Osteoblast (primary cell): ENCODE data around the gene AUTS2. TPM values are rescaled to one million over a fixed set of nuclear protein-coding genes. Genes with fewer than 3 reads are reported as not detected.

Source experiments
- DNase-seq: peaks from one replicate; pipeline ENCODE4 v3.0.0; 2011; ENCODE audit warnings: low spot score, mixed read lengths; ENCODE audit not compliant: insufficient read length; ENCODE audit errors: missing footprints
- H2AFZ ChIP-seq: 2 replicates; pipeline ENCODE4 v1.6.0; 2011; ENCODE audit warnings: mild to moderate bottlenecking, low read length
- H3K27ac ChIP-seq: 2 replicates; pipeline ENCODE4 v1.5.1; 2011; ENCODE audit warnings: mild to moderate bottlenecking, low read depth, low read length, moderate library complexity
- H3K27me3 ChIP-seq: 2 replicates; pipeline ENCODE4 v1.6.0; 2012; ENCODE audit warnings: mild to moderate bottlenecking, control low read depth, inconsistent platforms, low read length, moderate library complexity; ENCODE audit not compliant: insufficient read depth
- H3K36me3 ChIP-seq: 2 replicates; pipeline ENCODE4 v1.5.1; 2011; ENCODE audit warnings: mild to moderate bottlenecking, low read length, control low read depth, moderate library complexity; ENCODE audit not compliant: insufficient read depth
- H3K4me1 ChIP-seq: 2 replicates; pipeline ENCODE4 v1.5.1; 2011; ENCODE audit warnings: mild to moderate bottlenecking, low read length, control low read depth, moderate library complexity; ENCODE audit not compliant: insufficient read depth
- H3K4me2 ChIP-seq: 2 replicates; pipeline ENCODE4 v1.6.0; 2011; ENCODE audit warnings: mild to moderate bottlenecking, low read length; ENCODE audit not compliant: insufficient read depth
- H3K4me3 ChIP-seq: fragments of 200-600 bp; sonication (generic); 3 replicates; pipeline ENCODE4 v1.5.1; 2012; ENCODE audit warnings: mild to moderate bottlenecking, low read length, inconsistent platforms; ENCODE audit not compliant: insufficient read depth
- H3K79me2 ChIP-seq: 2 replicates; pipeline ENCODE4 v1.6.0; 2012; ENCODE audit warnings: mild to moderate bottlenecking, low read length, control low read depth, inconsistent platforms; ENCODE audit not compliant: insufficient read depth
- H3K9me3 ChIP-seq: 2 replicates; pipeline ENCODE4 v1.5.1; 2011; ENCODE audit warnings: low read depth, low read length, control low read depth
- H4K20me1 ChIP-seq: 2 replicates; pipeline ENCODE4 v1.6.0; 2012; ENCODE audit warnings: mild to moderate bottlenecking, low read length, control low read depth; ENCODE audit not compliant: insufficient read depth
- total RNA-seq: library from RNA; depleted of rRNA; stranded (reverse); fragments of >200 nt; gene quantifications from 2 replicates; pipeline ENCODE4 v1.2.3, GENCODE V29; 2012
- TF ChIP-seq, protein P1 (sequence below): IDR thresholded peaks from 2 replicates; pipeline ENCODE4 v1.5.1; 2011; ENCODE audit warnings: mild to moderate bottlenecking, low read depth, low read length, moderate library complexity; ENCODE audit errors: extremely low read depth

Gene AUTS2
- total RNA-seq, 1 donor: 15.2 TPM

DNA sequence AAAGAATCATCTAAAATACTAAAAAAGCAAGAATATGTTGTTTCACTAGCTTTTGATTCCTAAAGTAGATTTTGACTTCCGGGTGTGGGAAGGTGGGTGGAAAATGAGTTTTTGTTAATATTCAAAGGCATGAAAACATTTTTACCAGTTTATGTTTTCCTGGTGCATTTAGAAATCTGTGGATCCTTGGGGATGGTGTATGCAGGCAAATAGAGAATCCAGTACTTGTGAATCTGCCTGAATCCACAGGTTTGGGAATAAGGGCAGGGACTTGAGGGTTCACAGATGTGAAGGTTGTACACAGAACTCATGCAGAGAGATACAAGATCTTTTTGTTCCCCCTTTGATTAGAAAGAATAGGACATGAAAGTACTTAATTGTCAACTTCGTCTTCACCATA, 22.4 kb downstream of the AUTS2 start:
- no peak for DNase-seq
- H3K4me1 ChIP-seq: peaks cover 4% of the 10 kb centered on the region
- no peaks in the 10 kb centered on the region for H4K20me1 ChIP-seq
- no peak overlapping the region for H2AFZ ChIP-seq
- H3K4me3 ChIP-seq: peak overlapping the region; percentile 53
- H3K9me3 ChIP-seq: no peaks in the 10 kb centered on the region
- TF ChIP-seq, protein P1, sequence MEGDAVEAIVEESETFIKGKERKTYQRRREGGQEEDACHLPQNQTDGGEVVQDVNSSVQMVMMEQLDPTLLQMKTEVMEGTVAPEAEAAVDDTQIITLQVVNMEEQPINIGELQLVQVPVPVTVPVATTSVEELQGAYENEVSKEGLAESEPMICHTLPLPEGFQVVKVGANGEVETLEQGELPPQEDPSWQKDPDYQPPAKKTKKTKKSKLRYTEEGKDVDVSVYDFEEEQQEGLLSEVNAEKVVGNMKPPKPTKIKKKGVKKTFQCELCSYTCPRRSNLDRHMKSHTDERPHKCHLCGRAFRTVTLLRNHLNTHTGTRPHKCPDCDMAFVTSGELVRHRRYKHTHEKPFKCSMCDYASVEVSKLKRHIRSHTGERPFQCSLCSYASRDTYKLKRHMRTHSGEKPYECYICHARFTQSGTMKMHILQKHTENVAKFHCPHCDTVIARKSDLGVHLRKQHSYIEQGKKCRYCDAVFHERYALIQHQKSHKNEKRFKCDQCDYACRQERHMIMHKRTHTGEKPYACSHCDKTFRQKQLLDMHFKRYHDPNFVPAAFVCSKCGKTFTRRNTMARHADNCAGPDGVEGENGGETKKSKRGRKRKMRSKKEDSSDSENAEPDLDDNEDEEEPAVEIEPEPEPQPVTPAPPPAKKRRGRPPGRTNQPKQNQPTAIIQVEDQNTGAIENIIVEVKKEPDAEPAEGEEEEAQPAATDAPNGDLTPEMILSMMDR: no peak
- H3K4me2 ChIP-seq: peak overlapping the region; percentile 70
- no peaks in the 10 kb centered on the region for H3K27me3 ChIP-seq
- H3K27ac ChIP-seq: no peak overlapping the region
- H3K36me3 ChIP-seq: no peaks in the 10 kb centered on the region
- H3K79me2 ChIP-seq: peaks cover 2% of the 10 kb centered on the region

DNA sequence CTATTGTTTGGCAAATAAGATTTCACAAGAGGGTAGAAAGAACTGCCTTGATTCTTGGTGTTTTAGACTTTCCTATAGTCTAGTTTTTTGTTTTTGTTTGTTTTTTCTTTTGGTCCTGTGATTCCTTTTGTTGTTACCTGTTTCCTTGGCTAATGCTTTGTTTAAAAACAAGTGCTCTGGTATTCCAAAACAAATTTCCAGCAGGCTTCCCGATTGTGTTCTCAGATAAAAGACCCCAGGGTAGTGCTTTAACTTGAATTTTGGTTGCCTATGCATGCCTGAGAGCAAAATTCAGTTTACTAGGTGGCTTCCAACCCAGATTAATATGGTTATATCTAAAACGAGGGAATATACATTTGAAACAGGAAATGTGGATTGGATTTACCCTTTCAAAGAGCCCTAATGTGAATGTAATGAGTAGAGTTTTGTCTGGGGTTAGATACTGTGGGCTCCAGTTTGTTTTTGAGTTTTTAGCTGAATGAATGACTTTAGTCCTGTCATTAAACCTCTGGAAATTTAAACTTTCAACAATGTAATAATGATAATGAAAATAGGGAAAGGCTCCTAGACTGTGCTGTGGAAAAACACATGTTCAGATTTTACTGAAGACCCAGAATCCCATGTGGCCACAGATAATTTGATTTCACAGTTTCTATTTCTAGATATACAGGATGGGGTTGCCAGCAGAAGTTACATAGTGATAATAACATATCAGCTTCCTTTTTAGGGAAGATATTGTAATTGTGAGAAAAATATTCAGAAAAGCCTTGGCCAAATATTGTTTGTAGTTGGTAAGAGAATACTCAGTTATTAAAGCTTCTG, 23.9 kb downstream of the AUTS2 start:
- no peak for DNase-seq
- H3K9me3 ChIP-seq: no peaks in the 10 kb centered on the region

DNA sequence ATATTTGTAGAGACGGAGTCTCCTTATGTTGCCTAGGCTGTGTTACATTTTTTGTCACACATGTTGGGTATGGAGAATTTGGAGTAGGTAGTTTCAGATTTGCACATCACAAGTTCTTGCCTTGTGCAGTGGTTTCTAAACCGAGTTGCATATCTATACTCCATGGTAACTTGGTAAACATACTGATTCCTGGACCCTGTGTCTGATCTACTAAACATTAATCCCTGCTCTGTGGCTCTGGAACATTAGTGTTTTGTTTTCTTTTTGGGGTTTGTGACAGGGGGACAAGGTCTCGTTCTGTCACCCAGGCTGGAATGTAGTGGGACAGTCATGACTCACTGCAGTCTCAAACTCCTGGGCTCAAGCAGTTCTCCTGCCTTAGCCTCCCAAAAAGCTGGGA, 24.7 kb downstream of the AUTS2 start:
- Histone ChIP-seq H3K4me3 (no peak overlapping the region), H2AFZ (no peak overlapping the region), H4K20me1 (no peaks in the 10 kb centered on the region), H3K27ac (no peak overlapping the region), H3K36me3 (no peaks in the 10 kb centered on the region), H3K4me1 (peaks cover 4% of the 10 kb centered on the region), H3K9me3 (no peaks in the 10 kb centered on the region), H3K27me3 (no peaks in the 10 kb centered on the region), H3K79me2 (peaks cover 2% of the 10 kb centered on the region), H3K4me2 (no peak overlapping the region)
- no peak for DNase-seq
- TF ChIP-seq, protein P1: no peak

More for the DNA sequence above, 23.9 kb downstream of the AUTS2 start:
- peaks cover 2% of the 10 kb centered on the region for H3K79me2 ChIP-seq
- H3K36me3 ChIP-seq: no peaks in the 10 kb centered on the region
- H3K27ac ChIP-seq: no peak overlapping the region
- H3K4me2 ChIP-seq: no peak overlapping the region
- TF ChIP-seq, protein P1: no peak
- H4K20me1 ChIP-seq: no peaks in the 10 kb centered on the region
- H3K27me3 ChIP-seq: no peaks in the 10 kb centered on the region
- H3K4me3 ChIP-seq: no peak overlapping the region
- H2AFZ ChIP-seq: no peak overlapping the region
- peaks cover 4% of the 10 kb centered on the region for H3K4me1 ChIP-seq

DNA sequence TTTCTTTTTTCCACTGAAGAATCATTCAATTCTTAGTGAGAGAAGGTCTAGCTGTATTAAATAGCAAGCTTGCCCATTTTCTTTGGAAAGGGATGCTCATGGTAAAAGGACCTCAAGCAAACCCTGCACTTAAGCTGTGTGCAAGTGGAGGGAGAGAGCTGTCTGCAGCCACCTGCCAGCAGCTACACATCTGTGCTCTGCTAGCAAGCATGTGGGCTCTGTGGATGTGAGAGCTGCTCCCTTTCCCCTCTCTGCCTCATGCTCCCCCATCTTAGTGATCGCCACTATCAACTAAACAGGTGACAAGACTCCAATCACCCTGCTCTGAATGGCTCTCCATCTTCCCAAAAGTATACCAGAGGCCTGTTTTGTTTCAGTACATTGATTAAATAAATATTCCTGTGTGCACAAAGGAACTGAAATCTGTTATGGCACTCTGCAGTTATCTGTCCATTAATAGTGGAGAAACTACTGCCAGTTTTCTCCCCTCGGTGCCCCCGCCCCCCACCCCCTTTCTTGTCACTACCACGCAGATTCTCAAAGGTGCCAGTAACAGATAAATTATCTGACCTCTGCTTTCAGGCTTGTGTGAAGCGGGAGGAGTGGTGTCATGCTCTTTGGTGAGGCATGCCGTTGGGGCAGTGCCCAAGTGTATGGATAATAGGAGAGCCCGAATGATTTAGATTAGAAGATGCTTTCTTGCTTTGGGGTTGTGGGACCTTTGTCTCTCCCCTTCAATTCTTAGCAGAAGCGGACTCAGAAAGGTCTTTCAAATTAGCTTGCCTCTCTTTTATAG, 26.4 kb downstream of the AUTS2 start:
- H4K20me1 ChIP-seq: no peaks in the 10 kb centered on the region
- H3K4me2 ChIP-seq: no peak overlapping the region
- TF ChIP-seq, protein P1: no peak
- no peak for DNase-seq
- H3K27me3 ChIP-seq: no peaks in the 10 kb centered on the region
- no peaks in the 10 kb centered on the region for H3K36me3 ChIP-seq
- H3K9me3 ChIP-seq: no peaks in the 10 kb centered on the region
- H3K27ac ChIP-seq: no peak overlapping the region
- H3K4me1 ChIP-seq: peaks cover 4% of the 10 kb centered on the region
- no peak overlapping the region for H3K4me3 ChIP-seq
- peaks cover 2% of the 10 kb centered on the region for H3K79me2 ChIP-seq
- H2AFZ ChIP-seq: no peak overlapping the region
